B cell (primary cell): ENCODE measurements around the gene LLCFC1. TPM values are rescaled to one million over a fixed set of nuclear protein-coding genes. Genes with fewer than 3 reads are reported as not detected.

ENCODE experiments used
- ATAC-seq: fragments of 200-7000 bp; cut with Tn5 transposase; one replicate; pipeline ENCODE4 v1.10.0; 2021; ENCODE audit warnings: low read depth, mild to moderate bottlenecking, moderate number of reproducible peaks, moderate library complexity
- CTCF ChIA-PET: fragments of 350-600 bp; sonication (Branson Sonifier 250); formaldehyde crosslinking; loops from one replicate; lab custom pipeline; 2021; ENCODE audit warnings: antibody characterized with exemption, inconsistent platforms; lab: Charles Lee
- POLR2A ChIA-PET: fragments of 350-600 bp; sonication (Branson Sonifier 250); formaldehyde crosslinking; loops from one replicate; lab custom pipeline; 2021; ENCODE audit warnings: antibody characterized with exemption; lab: Charles Lee
- DNase-seq: peaks from one replicate; pipeline ENCODE4 v3.0.0; 2013
- H2AFZ ChIP-seq: 2 replicates; pipeline ENCODE4 v1.6.1; 2012; ENCODE audit warnings: mild to moderate bottlenecking, low read depth, low read length; ENCODE audit not compliant: insufficient read depth, poor library complexity, severe bottlenecking
- H3K27ac ChIP-seq, 2 donors: 1 replicate in 1 of 2; 2 replicates in 1 of 2; pipeline ENCODE4 v1.5.1; 2012 to 2013; ENCODE audit warnings: low read length in 2 of 2, mild to moderate bottlenecking in 2 of 2, moderate library complexity in 1 of 2
- H3K27me3 ChIP-seq, 4 experiments: fragments of 200-600 bp in 1 of 4; sonication (generic) in 1 of 4; replicated peaks in 1 of 4; 1 replicate in 2 of 4; 2 replicates in 2 of 4; pipeline versions ENCODE4 v1.6.1 to v1.7.0; 2013 to 2016; ENCODE audit warnings: low read length in 3 of 4, mild to moderate bottlenecking in 2 of 4, mixed read lengths in 1 of 4, moderate library complexity in 1 of 4; ENCODE audit not compliant: insufficient read depth in 4 of 4, control insufficient read depth in 3 of 4; ENCODE audit errors: control extremely low read depth in 1 of 4
- H3K36me3 ChIP-seq, 2 experiments: replicated peaks in 1 of 2; 1 replicate in 1 of 2; 2 replicates in 1 of 2; pipeline versions ENCODE4 v1.6.1 to v1.7.1; 2013; ENCODE audit warnings: low read length in 1 of 2; ENCODE audit not compliant: insufficient read depth in 2 of 2, control insufficient read depth in 1 of 2; ENCODE audit errors: control extremely low read depth in 1 of 2, extremely low read depth in 1 of 2
- H3K4me1 ChIP-seq, 2 donors: fragments of 200-600 bp in 1 of 2; sonication (generic) in 1 of 2; 1 replicate in 1 of 2; 2 replicates in 1 of 2; pipeline versions ENCODE4 v1.5.1 to v1.6.1; 2013 to 2017; ENCODE audit warnings: low read length in 2 of 2; ENCODE audit not compliant: control insufficient read depth in 2 of 2, insufficient read depth in 2 of 2
- H3K4me2 ChIP-seq: replicated peaks from 2 replicates; pipeline ENCODE3; 2012; ENCODE audit warnings: mild to moderate bottlenecking, low read depth, low read length; ENCODE audit not compliant: poor library complexity, severe bottlenecking
- H3K4me3 ChIP-seq, 5 experiments: fragments of 200-600 bp in 1 of 5; sonication (generic) in 1 of 5; 1 replicate in 3 of 5; 2 replicates in 2 of 5; pipeline versions ENCODE4 v1.5.1 to v1.7.0; 2011 to 2016; ENCODE audit warnings: low read length in 4 of 5, mild to moderate bottlenecking in 4 of 5, low read depth in 2 of 5, control low read depth in 1 of 5, moderate library complexity in 1 of 5; ENCODE audit not compliant: insufficient read depth in 1 of 5; ENCODE audit errors: control extremely low read depth in 1 of 5, extremely low read depth in 1 of 5
- H3K79me2 ChIP-seq: fragments of 200-600 bp; sonication (generic); one replicate; pipeline ENCODE4 v1.6.0; 2016; ENCODE audit warnings: low read length; ENCODE audit not compliant: control insufficient read depth, insufficient read depth
- H3K9ac ChIP-seq: fragments of 200-600 bp; sonication (generic); 2 replicates; pipeline ENCODE4 v1.6.1; 2017; ENCODE audit warnings: mild to moderate bottlenecking, low read length, moderate library complexity
- H3K9me3 ChIP-seq, 3 donors: one replicate each; pipeline versions ENCODE4 v1.6.1 to v1.7.1; 2013; ENCODE audit warnings: low read length in 2 of 3; ENCODE audit not compliant: control insufficient read depth in 2 of 3, insufficient read depth in 1 of 3; ENCODE audit errors: control extremely low read depth in 1 of 3
- H4K20me1 ChIP-seq: 2 replicates; pipeline ENCODE4 v1.6.0; 2012; ENCODE audit warnings: mild to moderate bottlenecking, low read length; ENCODE audit not compliant: insufficient read depth, control insufficient read depth, poor library complexity, severe bottlenecking
- H3K27ac Mint-ChIP-seq: one replicate; pipeline ENCODE4 v1.8.0; 2021; ENCODE audit warnings: mixed read lengths
- H3K27me3 Mint-ChIP-seq: one replicate; pipeline ENCODE4 v1.8.0; 2021; ENCODE audit warnings: mixed read lengths
- H3K4me1 Mint-ChIP-seq: one replicate; pipeline ENCODE4 v1.8.0; 2021; ENCODE audit warnings: mixed read lengths
- H3K4me3 Mint-ChIP-seq: one replicate; pipeline ENCODE4 v1.8.0; 2021; ENCODE audit warnings: mixed read lengths
- H3K9me3 Mint-ChIP-seq: one replicate; pipeline ENCODE4 v1.8.0; 2022; ENCODE audit warnings: mixed read lengths; ENCODE audit not compliant: insufficient read depth
- CTCF ChIP-seq: fragments of 200-600 bp; IDR thresholded peaks from one replicate; pipeline ENCODE4 v1.8.0; 2022; ENCODE audit warnings: antibody characterized with exemption, mild to moderate bottlenecking
- EZH2 ChIP-seq: IDR thresholded peaks from 2 replicates; pipeline ENCODE4 v1.6.1; 2012; ENCODE audit warnings: borderline replicate concordance, low read depth, mild to moderate bottlenecking, moderate library complexity, low read length; ENCODE audit not compliant: insufficient read depth, poor library complexity, severe bottlenecking
- WGBS: methylation state at CpG from one replicate; pipeline ENCODE4 v1.1.5; 2013; ENCODE audit warnings: missing lambda C conversion rate; ENCODE audit not compliant: insufficient coverage; 5-methylcytosine and 5-hydroxymethylcytosine counted together
- intact Hi-C: fragments of 100-400 bp; cut with micrococcal nuclease; formaldehyde crosslinking; loops from one replicate; pipeline ENCODE4 v1.10.0; 2022
- polyA plus RNA-seq: library from polyadenylated mRNA; depleted of rRNA; stranded (reverse); fragments of >200 nt; gene quantifications from 2 replicates; pipeline ENCODE4 v1.2.3, GENCODE V29; 2012
- total RNA-seq, 2 donors: library from RNA; stranded (reverse); fragments of 120-200 nt in 1 of 2; gene quantifications; 1 replicate in 1 of 2; 2 replicates in 1 of 2; pipeline versions ENCODE4 v1.2.3 to v1.2.4, GENCODE V29; 2013 to 2022

Gene LLCFC1
- total and polyA plus RNA-seq, 2 donors (not counting 1 experiment from before 2014, with no cell fraction given), result not detected

GRCh38 chr7:142930126-142930730 lies 9.1 kb upstream of the LLCFC1 start:
- Histone ChIP-seq H3K9ac (no peak overlapping the region), H3K27ac (no peak overlapping the region), H3K4me3 (no peak overlapping the region), H3K4me1 (peaks cover 23 to 24% of the 10 kb centered on the region in 2 donors), H3K27me3 (no peaks in the 10 kb centered on the region), H3K9me3 (no peaks in the 10 kb centered on the region), H3K4me2 (no peak overlapping the region), H2AFZ (no peak overlapping the region), H3K36me3 (no peaks in the 10 kb centered on the region), H3K79me2 (no peaks in the 10 kb centered on the region), H4K20me1 (no peaks in the 10 kb centered on the region)
- Mint-ChIP-seq H3K9me3 (no peaks in the 10 kb centered on the region), H3K27ac (no peak overlapping the region), H3K4me1 (peaks cover 26% of the 10 kb centered on the region), H3K27me3 (peaks cover 9% of the 10 kb centered on the region), H3K4me3 (no peak overlapping the region)
- ChIA-PET CTCF (no interaction called here), POLR2A (no interaction called here)
- TF ChIP-seq CTCF (no peak), EZH2 (no peak)
- ATAC-seq, result no peak
- DNase-seq, result no peak
- 92% methylated on average over 6 of the region's 11 CpGs for WGBS
- intact Hi-C loops, result no loop called here

- no peaks in the 10 kb centered on the region for H3K79me2 ChIP-seq
- TF ChIP-seq CTCF, result no peak
- no peak for TF ChIP-seq EZH2
- no peaks in the 10 kb centered on the region for H4K20me1 ChIP-seq
- Mint-ChIP-seq H3K4me3 (no peak overlapping the region), H3K4me1 (peaks cover 8% of the 10 kb centered on the region), H3K27ac (no peak overlapping the region), H3K9me3 (no peaks in the 10 kb centered on the region), H3K27me3 (peaks cover 12% of the 10 kb centered on the region)
- H3K36me3 ChIP-seq, result no peaks in the 10 kb centered on the region
- intact Hi-C loops, result no loop called here
- no peak for DNase-seq
- POLR2A ChIA-PET, result no interaction called here
- no peak overlapping the region for H2AFZ ChIP-seq
- no peaks in the 10 kb centered on the region for H3K27me3 ChIP-seq
- peaks cover 8 to 11% of the 10 kb centered on the region in 2 donors for H3K4me1 ChIP-seq
- ATAC-seq, result no peak
- H3K27ac ChIP-seq, result no peak overlapping the region
- 77% methylated on average over 5 of the region's 5 CpGs for WGBS
- no peak overlapping the region for H3K4me3 ChIP-seq
- no peak overlapping the region for H3K4me2 ChIP-seq
- H3K9me3 ChIP-seq, result no peaks in the 10 kb centered on the region
- CTCF ChIA-PET, result no interaction called here
- no peak overlapping the region for H3K9ac ChIP-seq
Measured at GRCh38 chr7:142932386-142933091, 6.7 kb upstream of the LLCFC1 start.
